Measurements from ENCODE around the gene DELE1.

- TF ChIP-seq CTCF (IDR thresholded peaks at IDR 0.05) (no peak), POLR2A (IDR thresholded peaks at IDR 0.05) (no peak)
Observed at GRCh38 chr5:141933151-141933550, 9.5 kb downstream of the DELE1 start.
